GM12892 (cell line): ENCODE results near the gene TBC1D22A.

Experiments
- POLR2A ChIP-seq: IDR thresholded peaks from 2 replicates; pipeline ENCODE4 v1.6.1; 2011; ENCODE audit warnings: low read depth, low read length, control low read depth
- POLR2AphosphoS5 ChIP-seq: IDR thresholded peaks from 2 replicates; pipeline ENCODE4 v1.6.1; 2011; ENCODE audit warnings: low read depth, low read length, control low read depth
- TAF1 ChIP-seq: IDR thresholded peaks from 2 replicates; pipeline ENCODE4 v1.6.1; 2011; ENCODE audit warnings: low read depth, mild to moderate bottlenecking, control low read depth, low read length, borderline replicate concordance

DNA sequence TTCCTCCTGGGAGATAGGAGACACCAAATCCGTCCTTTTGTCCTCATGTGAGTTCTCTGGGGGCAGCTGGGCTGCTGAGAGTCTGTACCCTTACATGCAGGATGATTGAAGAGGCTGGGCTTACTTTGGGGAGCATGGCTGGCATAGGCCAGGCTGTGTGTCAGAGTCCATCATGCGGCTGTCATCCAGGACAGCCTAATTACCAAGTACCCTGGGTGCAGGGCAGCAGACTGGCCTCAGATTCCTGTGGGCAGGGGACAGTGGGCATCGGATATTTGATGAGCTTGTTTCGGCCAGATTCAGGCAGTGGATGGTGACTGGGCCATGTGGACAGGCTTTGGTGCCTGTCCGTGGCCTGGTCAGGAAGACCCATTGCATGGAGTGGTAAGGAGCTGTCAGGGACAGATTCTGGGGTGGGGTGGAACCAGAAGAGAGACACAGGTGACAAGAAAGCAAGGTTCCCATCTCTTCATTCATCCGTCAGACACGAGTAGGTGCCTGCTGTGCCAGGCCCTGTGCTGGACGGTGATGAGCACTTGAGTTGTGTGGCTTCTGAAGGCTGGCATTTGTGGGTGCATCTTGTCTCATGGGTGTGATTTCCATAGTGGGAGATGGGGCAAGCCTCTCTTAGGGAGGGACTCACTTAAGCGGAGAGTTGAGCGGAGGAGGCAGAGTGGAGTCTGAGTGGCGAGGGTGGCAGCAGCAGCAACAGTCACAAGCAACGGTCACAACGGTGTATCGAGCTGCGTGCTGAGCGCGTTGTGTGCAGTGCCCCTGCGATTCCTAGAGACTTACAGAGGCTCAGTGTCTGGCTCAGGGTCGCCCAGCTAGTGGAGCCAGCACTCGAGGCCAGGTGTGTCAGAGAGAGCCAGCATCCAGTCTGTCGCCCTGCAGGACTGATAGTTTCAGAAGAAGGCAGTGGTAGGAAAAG, 48.7 kb downstream of the TBC1D22A start:
- TF ChIP-seq POLR2A: no peak
- no peak for TF ChIP-seq TAF1
- no peak for TF ChIP-seq POLR2AphosphoS5
